GM12801 (cell line): ENCODE measurements around the gene STK32C.

ENCODE experiments used
- TF ChIP-seq, protein P1 (sequence below): IDR thresholded peaks from one replicate; pipeline ENCODE4 v1.5.1; 2011; ENCODE audit warnings: control low read depth; ENCODE audit not compliant: insufficient read length; ENCODE audit errors: extremely low read depth

The STK32C gene

DNA sequence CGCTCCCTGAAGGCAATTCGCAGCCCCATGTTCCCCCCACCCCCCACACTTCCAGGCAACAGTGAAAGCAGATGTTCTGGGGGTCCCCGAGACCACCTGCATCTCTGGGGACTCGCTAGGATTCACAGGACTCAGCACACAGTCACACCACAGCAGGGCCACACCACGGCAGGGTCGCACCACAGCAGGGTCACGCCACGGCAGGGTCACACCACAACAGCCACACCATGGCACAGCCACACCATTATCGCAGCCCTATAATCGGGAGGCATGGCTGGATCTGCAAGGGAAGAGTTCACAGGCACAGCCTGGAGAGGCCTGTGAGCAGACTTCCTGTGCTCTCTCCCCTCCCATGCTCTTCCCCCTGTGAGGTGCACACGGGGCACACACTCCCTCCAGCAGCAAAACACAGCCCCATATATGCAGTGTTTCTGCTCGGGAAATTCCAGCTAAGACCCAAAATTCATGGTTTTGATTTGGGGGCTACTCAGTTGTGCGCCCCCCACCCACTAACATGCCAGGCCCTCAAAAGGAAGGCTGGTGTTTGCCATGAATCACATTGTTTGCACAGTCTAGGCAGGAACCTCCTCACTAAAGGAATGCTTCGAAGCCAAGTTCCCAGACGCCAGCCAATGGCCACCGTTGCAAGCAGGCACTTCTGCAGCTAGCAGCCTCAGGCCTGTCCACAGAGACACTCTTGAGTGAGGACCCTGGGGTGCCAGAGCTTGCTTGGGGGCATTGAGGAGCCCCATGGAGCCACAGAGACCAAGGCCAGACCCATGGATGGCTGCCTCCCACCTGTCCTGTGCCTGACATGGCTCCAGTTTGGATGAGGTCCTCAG lies 128.0 kb downstream of the STK32C start:
- TF ChIP-seq, protein P1, sequence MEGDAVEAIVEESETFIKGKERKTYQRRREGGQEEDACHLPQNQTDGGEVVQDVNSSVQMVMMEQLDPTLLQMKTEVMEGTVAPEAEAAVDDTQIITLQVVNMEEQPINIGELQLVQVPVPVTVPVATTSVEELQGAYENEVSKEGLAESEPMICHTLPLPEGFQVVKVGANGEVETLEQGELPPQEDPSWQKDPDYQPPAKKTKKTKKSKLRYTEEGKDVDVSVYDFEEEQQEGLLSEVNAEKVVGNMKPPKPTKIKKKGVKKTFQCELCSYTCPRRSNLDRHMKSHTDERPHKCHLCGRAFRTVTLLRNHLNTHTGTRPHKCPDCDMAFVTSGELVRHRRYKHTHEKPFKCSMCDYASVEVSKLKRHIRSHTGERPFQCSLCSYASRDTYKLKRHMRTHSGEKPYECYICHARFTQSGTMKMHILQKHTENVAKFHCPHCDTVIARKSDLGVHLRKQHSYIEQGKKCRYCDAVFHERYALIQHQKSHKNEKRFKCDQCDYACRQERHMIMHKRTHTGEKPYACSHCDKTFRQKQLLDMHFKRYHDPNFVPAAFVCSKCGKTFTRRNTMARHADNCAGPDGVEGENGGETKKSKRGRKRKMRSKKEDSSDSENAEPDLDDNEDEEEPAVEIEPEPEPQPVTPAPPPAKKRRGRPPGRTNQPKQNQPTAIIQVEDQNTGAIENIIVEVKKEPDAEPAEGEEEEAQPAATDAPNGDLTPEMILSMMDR = no peak

DNA sequence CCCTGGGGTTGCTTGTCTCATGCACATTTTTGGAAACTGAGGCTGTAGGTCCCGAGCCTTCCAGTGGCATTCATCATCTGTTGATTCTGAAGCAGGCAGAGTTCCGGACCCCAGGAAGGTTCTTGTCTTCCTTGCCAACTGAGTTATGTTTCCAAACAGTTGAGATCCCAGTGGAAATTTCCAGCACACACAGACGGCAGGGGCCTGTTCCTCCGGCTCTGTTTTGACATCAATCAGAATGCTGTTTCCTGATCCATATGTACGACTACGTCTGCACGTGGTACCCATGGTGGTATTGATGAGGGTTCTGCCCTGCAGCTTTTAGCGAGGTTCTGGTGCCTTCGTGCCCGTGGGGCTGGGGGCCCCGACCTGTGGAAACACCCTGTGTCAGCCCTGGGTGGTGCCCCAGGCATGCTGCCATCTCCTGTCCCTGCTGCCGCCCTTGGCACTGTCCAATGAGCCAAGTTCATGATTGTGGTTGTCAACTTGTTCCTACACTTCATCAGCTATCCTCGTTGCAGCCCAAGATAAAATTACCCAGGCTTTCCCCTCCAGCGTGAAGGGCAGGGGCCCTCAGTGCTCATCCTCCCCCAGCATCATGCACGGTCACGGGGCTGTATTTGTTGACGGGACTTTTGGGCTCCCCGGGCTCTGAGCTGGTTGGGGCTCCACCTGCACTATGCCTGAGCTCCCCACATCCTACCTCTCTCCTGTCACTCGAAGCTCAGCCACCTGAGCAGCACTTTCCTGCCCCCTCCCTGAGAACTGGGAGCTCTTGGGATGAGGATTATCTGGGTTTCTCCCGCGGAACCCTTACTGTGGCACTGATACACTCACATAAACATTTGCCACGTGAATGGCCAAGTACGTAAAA lies 128.8 kb downstream of the STK32C start:
- TF ChIP-seq, protein P1 = no peak

DNA sequence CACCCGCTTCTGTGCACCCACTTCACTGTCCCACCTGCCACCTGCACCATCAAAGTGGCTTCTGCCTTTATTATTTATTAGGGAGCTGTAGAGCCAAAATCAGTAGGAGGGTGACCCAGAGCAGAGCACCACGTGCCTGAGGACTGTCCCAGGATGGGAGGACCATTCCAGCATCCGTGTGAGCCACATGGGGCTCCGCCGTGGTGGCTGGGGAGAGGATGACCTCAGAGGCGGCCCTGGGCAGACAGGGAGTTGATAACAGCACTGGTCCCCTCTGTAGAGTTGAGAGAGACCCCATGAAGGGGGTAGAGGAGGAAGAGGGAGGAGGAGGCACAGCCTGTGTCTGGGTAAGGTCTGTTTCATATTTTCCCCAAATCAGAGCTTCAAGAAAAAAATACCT lies 129.7 kb downstream of the STK32C start:
- TF ChIP-seq, protein P1 = no peak

DNA sequence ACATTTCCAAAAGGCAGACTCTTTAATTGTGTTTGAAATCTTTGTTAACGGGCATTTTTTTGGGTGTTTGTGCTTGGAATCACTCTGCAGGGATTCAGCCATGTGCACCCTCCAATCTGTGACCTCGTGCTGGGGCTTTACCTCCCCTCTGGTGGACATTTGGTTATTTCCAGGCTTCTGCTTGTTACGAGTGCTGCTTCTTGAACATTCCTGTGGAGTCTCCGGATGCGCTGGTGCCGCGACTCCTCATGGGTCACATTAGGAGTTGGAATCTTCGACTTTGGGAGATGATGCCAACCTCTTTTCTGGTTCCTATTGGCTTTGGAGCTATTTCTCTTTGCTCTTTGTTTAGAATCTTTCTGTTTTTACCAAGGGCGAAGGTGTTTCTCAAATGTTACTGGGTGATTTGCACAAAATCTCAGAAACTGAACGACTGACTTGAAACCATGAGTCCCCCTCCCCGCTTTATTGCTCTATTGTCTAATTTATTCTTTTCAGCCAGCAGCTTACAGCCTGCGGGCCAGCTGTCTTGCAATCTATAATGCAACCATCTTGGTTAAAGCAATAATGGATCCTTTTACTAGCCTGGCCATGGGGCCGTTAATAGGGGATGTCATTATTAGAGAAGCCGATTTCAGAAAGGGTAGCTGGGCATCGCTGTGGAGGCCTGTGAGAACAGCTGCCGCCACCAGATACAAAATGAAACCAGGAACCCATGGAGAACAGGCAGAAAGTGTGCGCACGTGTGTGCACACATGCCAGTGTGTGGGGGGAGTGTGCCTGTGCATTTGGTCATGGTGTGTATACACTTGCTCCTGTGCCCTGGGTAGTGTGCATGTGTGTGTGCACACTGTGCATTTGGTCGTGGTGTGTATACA lies 130.9 kb downstream of the STK32C start:
- TF ChIP-seq, protein P1 = no peak

DNA sequence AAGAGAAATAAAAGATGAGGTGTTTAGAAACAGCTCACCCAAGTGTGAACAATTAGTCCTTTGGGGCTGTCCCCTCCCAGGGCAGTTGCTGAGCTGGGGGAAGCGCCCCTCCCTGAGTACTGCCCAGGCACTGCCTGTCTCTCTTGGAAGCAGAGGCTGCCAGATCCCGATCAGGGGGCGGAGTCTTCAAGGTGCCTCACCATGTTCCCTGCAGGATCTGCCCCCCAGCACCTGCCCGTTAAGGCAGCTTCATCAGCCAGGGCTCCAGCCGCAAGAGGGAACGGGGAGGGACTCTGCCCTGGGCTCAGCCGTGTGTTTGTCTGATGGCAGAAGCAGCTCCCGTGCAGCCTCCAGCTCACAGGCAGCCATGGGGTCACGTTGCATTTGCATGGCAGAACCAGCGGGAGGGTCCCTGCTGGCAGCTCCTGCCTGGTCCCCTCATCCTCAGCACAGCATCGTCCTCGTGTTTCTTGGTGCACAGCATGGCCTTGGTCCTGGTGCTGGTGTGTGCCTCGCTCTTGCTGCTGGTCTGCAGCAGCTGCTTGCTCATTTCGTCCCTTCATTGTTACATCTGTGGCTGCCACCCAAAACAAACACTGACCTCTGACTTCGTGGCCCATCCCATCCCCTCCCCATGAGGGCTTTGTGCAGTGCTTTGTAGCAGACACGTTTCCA lies 131.7 kb downstream of the STK32C start:
- TF ChIP-seq, protein P1 = no peak

DNA sequence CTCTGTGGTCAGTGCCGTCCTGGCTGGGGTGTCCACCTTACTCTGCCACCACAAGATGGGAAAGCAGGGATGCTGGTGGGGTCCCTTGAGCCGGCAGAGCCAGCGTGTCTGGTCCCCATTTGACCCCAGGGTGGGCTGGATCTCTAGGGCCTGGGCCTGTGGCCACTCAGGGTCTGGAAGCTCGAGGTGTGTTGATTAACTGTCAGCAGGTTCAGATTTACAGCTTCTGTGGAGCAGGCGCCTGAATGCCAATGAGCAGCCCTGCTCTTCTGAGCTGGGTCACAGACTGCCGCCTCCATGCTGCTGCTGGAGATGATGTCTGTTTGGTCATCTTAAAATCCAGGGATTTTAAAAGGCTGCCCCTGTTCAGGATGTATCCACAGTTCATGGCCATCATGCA lies 132.3 kb downstream of the STK32C start:
- TF ChIP-seq, protein P1 = no peak
